Measurements from ENCODE around the gene RPRD2.
"Not testable (repeated sequence)": the region's sequence is repeated elsewhere in the genome, so short reads cannot be mapped to it uniquely, and the experiment has no call there.

The RPRD2 gene

GRCh38 chr1:150363426-150364230 is at the start of gene RPRD2:
Gene RPRD2, plus strand, starts transcription at chr1:150364147. Its CDS starts 568 bp downstream, at chr1:150364715.
- DNase-seq = peak; percentile 100

GRCh38 chr1:150314691-150315090 is 49.3 kb upstream of the RPRD2 start:
- DNase-seq = not testable (repeated sequence)

DNA sequence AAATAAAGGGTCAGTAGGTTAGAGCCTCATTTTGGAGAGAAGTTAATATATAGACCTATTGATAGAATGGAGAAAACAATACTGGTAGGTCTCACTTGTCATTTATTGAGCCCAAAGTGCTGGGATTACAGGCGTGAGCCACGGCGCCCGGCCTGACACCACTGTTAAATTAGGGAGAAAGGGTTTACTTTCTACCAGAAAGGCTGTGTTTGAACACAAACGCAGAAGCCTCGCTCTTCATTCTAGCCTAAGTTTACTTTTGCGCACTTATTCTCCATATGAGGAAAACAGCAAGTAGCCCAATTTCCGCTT is 43.3 kb upstream of the RPRD2 start:
- DNase-seq = no peak

DNA sequence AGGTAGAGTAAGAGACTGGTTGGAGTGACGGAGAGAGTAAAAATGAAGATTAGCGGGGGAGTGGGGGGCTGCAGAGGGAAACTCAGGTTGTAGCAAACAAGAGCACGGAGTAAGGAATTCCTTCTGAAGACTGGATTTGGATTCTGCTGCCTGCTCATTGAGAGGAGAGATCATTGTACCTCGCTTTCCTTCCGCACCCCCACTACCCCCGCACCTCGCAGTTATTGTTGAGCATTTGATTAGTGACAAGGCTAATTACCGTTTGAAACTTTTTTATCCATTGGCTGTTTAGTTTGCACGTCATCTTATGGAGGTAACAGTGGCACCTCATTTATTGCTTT is 42.2 kb upstream of the RPRD2 start:
- peak; percentile 14 for DNase-seq

DNA sequence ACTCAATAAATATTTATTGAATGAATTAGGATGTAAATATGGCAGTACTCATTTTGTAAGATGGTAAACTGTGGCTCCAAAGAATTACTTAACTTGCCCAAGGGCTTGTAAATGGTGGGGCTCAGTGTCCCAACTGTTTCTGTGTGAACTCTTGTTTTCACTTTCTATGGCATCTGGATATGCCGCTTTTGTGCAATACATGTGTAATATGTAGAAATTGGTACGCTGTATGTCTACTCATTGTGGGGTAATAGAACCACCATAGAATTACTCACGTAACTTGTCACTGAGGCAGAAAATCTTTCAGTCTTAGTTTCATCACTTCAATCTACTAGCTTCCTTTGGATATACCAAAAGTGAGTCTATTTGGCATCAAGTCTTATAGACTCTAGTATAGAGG is 41.6 kb upstream of the RPRD2 start:
- peak; percentile 29 for DNase-seq

GRCh38 chr1:150332651-150333290 is 31.2 kb upstream of the RPRD2 start:
- no peak for DNase-seq

GRCh38 chr1:150346316-150346715 is 17.6 kb upstream of the RPRD2 start:
- DNase-seq = no peak

- no peak for DNase-seq
Measured at GRCh38 chr1:150352866-150353265, 11.1 kb upstream of the RPRD2 start.

DNA sequence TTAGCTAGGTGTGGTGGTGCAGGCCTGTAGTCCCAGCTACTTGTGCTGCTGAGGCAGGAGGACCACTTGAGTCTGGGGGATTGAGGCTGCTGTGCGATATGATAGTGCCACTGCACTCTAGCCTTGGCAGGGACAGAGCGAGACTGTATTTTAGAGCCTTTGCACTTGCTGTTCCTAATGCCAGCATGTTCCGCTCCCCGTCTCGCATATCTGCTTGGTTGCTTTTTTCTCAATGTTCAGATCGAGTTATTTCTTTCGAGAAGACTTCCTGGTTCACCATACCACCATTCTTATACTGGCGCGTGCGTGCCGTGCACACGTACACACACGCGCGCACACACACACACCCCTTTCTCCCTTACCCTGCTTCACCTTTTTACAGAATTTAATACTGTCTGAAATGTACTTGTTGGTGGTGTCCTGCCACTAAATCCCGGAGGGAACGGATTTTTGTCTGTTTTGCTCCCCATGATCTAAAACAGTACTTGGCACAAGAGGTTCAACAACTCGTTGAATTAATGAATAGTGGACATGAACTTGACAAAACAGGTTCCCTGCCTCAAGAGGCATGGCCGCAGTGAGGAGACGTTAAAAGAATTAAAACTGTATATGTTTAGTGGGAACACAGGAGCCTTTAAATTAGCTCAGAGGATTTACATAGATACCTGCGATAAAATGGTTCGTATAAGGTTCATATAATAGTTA is 1.1 kb upstream of the RPRD2 start:
- no peak for DNase-seq

- DNase-seq = peak; percentile 82
Measured at GRCh38 chr1:150364231-150365003, 470 bp downstream of the RPRD2 start.

DNA sequence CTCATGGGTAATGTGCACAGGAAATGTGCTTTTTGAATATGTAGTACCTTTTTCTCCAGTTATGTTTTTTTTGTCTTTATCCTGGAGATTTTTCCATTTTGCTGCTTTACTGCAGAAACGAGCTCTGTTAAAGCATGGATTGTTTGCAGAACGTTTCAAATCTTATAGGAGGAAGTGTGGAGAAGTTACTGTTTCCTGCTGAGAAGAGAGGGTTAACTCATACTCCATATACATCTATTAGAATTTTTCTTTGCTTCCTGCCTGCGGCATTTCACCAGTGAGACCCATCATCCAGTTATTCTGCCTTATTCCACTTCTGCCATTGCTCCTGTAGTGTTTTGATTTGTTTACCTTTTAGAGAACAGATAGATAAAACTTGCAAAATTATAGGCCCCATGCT is 2.0 kb downstream of the RPRD2 start:
- no peak for DNase-seq

- DNase-seq = no peak
Measured at GRCh38 chr1:150366416-150367296, 2.7 kb downstream of the RPRD2 start.

GRCh38 chr1:150371110-150371509 is 7.2 kb downstream of the RPRD2 start:
- DNase-seq = no peak

DNA sequence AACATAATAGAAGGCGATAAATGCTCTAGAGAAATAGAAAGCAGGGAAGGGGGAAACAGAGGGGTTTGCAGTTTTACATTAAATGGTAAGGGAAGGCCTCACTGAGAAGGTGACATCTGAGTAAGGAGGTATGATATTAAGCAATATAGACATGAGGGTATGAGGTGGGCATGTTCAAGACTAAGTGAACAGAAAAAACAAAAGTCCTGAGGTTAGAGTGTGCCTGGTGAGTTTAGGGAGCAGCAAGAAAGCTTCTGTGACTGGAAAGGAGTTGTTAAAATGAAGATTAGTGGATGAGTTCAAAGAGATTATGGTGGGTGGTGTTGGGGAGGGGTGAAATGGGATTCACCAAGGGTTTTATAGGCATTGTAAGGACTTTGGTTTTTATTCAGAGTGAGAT is 8.6 kb downstream of the RPRD2 start:
- DNase-seq = no peak

- no peak for DNase-seq
Measured at GRCh38 chr1:150376110-150376509, 12.2 kb downstream of the RPRD2 start.

- no peak for DNase-seq
Measured at GRCh38 chr1:150383631-150384324, 19.8 kb downstream of the RPRD2 start.

DNA sequence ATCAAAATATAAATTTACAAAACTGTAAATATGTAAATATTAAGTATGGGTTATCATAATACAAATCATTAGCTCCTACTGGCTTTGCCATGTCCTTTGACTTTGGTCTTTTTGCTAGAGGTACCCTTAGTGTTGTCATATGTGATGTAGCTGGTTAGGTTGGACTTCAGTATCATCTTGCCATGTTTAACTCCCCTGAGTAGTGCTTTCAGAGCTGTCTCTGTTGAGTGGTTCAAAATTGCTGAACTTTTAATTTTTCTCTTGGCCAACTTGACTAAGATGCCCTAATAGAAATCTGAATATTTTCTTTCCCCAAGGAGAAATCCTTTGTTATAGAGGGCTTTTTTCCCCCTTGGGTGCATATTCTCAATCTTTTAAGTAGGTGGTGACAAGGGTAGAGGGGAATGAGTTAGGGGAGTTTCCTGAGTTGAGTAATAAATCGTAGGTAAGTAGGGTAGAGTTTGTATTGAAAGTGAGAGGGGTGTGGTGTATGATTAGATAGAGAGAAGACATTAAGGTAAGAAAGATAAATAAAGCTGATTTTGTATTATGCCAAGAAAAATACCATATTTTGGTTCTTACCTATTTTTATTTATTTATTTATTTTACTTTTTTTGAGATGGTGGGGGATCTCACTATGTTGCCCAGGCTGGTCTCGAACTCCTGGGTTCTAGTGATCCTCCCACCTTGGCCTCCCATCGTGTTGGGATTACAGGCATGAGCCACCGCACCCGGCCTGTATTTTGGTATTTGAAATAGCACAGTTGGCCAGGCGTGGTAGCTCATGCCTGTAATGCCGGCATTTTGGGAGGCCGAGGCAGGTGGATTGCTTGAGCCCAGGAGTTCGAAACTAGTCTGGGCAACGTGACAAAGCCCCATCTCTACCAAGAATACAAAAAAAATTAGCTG is 21.8 kb downstream of the RPRD2 start:
- DNase-seq = no peak

DNA sequence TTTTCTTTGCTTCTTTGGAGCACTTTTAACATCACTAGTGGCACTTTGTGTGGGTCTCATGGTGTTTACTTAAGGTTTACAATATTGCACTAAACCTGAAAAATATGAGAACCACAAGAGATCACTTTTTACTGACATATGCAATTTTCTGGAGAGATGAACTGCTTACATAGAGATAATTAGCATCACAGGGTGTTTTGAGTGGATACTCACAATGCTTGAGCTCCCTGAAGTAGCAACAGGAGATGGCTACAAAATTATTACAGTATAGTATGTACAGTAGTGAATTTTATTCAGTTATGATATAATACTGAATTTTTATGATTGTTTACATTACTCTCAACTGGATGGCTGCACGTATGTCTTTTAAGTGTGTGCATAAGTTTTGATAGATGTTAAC is 22.6 kb downstream of the RPRD2 start:
- DNase-seq = no peak

- DNase-seq = no peak
Measured at GRCh38 chr1:150387200-150387599, 23.3 kb downstream of the RPRD2 start.

DNA sequence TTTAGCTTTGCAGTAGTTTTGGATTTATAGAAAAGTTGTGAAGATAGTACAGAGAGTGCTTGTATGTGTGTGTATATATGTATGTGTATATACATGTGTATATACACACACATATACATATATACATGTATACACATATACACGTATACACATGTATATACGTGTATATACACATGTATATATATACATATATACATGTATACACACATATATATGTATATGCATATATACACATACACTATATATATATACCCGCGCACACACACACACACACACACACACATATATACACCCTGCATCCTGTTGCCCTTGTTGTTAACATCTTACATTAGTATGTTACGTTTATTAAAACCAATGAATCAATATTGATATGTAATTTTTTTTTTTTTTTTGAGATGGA is 24.3 kb downstream of the RPRD2 start:
- no peak for DNase-seq

GRCh38 chr1:150389650-150390049 is 25.7 kb downstream of the RPRD2 start:
- DNase-seq = no peak
